HG03045 (cell line): ENCODE measurements around the gene MMP17.

Experiments
- ATAC-seq: cut with Tn5 transposase; IDR thresholded peaks from one replicate; pipeline ENCODE4 v1.9.1; 2021; ENCODE audit warnings: mild to moderate bottlenecking, moderate library complexity; ENCODE audit not compliant: unreplicated experiment

MMP17 gene

DNA sequence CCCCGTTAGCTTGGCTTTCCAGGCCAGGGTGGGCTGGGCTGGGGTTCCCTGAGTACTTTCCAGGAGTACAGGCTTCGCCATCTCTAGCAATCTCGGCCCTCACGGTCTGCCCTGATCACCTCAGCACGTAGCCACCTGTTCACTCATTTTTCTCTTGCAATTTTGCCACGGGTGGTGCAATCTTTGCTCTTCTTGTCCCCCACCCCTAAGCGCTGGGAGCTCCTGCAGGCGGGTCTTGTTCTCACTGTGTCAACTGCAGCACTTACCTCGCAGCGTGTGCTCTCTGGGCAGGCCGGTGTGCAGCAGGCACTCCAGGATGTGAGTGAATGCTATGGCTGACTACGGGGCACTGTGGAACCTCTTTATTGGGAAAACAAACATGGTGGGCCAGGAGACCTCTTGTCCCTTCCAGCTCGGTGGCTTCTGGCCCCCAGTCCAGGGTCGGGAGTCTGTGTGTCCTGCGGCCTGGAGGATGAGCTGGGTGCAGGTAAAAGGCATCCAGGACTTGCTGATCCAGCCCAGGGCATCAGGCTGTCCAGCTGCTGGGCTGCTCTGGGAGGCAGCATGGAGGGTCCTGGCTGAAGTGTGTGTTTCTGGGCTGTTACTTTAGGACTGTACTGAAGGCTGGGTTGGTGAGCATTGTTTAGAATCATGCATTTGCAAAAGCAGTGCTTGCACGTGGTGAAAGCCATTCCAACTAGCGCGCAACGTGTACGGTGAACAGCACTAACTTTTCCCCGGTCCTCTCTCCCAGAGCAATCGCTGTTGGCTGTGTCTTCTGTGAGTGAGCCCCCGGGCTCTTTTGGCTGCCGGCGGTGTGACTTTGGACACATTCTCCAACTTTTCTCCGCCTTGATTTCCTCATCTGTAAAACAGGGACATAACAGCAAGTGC, 64.8 kb downstream of the MMP17 start:
- ATAC-seq: no peak

DNA sequence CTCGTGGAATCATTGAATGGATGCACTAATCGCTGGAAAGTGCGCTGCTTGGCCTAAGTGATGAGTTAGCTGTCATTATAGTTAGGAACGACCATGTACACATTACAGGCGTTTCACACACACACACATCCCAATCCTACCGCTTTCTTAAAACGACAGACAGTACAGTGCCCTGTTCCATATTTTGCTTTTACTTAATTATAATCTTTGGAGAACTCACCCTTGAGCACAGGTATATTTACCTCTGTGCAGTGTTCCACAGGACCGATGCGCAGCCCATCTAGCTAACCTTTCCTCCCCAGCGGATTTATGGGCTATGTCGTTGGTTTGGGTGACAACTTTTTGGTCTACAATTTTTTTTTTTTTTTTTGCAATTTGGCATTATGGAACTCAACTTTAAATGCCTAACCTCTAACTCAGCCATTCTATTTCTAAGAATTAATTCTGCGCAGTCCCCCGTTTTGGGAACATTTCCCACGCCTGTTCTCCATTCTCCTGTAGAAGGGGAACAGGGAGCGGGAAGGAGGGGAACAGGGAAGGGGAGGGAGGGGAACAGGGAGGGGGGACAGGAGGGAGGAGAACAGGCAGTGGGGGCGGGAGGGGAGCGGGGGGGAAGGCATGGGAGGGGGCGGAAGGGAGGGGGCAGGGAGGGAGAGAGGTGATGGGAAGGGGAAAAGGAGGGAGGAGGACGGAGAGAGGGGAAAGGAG, 65.6 kb downstream of the MMP17 start:
- no peak for ATAC-seq

DNA sequence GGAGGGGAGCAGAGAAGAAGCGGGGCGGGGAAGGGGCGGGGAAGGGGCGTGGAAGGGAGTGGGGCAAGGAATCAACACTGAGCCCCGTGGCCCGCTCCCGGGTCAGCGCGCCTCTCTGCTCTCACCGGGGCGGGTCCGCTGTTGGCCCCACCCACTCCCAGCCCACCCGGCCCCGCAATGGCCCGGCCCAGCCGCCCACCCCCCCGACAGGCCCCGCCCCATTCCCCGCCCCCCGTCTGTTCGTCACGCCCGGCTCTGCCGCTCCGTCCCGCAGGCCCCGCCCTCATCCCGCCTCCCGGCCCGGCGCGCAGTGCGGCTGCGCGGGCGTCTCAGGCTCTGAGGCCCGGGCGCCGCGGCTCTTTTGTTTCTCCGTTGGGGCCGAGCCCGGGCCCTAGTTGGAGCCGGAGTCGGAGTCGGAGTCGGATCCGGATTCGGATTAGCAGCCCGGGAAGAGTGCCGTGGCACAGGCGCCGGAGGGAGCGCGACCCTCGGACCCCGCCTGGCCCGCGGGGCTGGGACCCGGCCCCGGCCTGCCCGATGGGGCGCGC, 66.2 kb downstream of the MMP17 start, which contains the start of gene ULK1:
Gene ULK1 (plus strand): TSS at position 310 of the 548 bp plus-strand sequence. CDS start 380 bp downstream, outside the sequence.
- ATAC-seq: peak; percentile 80

DNA sequence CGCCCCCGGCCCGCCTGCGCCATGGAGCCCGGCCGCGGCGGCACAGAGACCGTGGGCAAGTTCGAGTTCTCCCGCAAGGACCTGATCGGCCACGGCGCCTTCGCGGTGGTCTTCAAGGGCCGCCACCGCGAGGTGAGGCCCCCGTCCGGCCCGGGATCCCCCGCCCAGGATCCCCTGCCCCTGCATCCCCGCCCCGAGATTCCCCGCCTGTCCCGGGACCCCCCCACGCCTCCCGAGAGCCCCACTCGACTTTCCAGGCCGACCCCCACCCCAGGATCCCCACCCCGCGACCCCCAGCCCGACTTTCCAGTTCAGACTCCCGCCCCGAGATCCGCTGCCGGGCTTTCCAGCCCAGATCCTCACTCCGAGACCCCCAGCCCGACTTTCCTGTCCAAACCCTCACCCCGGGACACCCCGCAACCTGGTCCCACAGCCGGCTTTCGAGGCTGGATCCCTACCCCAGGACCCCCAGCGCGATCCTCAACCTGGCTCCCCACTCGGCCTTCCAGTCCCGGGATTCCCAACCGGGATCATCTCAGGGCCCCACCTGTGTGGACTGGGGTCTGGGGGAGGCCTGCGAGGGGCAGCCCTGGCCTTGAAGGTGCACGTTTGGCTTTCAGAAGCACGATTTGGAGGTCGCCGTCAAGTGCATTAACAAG, 66.9 kb downstream of the MMP17 start:
- ATAC-seq: no peak

DNA sequence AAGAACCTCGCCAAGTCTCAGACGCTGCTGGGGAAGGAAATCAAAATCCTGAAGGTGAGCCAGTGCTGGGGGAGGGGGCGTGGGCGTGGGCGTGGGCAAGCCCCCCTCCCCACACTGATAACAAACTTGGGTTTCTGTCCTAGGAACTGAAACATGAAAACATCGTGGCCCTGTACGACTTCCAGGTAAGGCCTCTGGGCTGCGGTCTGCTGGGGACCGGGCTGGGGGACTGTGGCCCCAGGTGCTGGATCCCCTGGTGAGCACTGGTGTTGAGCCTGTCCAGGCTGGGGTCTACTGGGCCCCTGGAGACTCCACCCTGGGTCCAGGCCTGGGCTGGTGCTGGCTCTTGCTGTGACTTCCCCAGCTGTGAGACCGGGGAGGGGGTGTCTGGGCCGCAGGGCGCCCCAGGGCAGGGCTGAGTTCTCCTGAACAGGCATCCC, 67.5 kb downstream of the MMP17 start:
- no peak for ATAC-seq

DNA sequence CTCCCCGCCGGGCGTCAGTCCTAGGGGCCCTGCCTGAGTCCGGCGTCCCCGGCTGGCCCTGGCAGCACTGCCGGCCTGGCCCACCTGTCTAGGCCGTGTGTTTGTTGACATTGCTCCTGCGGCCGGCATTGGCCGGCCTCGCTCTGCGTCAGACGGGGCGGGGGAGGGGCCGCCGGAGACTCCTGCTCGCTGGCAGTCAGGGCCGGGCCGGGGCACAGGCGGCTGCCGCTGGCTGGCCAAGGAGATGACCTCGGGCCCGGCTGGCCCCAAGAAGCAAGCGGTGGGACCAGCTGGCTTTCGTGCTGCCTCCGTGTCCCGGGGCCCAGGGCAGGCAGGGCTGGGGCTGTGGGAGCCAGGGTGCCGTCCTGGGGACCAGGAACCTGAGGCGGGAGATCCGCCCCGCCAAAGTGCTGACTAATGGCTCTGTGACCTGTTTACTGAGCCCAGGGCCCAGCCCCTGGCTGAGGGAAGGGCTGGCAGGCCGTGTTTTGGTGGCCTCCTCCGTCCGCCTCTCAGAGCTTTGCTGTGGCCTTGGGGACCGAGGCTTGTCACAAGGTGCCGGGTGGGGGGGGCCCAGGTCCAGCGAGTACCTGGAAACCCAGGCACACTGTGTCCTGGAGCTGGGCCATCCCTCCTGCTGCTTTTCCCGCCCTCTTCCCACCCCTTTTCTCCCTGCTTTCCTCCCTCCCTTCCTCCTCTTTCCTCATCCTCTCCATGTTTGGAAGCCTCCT, 68.1 kb downstream of the MMP17 start:
- peak; percentile 55 for ATAC-seq

DNA sequence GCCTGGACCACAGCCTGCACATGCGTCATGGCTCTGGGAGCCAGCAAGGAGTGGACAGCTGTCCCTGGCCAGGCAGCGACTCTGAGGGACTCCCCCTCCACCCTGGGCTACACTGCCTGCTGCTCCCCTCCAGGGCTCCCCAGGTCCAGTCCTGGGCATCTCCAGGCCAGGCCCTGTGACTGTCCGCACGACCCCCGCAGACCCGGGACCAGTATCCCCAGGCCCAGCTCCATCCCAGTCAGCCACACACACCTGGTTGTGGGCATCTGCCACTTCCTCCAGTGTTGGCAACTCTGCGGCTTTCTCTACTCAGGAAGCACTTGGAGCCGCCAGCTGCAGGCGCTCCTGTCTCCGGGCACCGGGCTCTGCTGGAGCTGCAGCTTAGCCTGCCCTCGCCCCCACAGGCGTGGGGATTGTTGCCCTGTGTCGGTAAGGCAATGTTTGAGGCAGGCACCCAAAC, 68.6 kb downstream of the MMP17 start:
- no peak for ATAC-seq

DNA sequence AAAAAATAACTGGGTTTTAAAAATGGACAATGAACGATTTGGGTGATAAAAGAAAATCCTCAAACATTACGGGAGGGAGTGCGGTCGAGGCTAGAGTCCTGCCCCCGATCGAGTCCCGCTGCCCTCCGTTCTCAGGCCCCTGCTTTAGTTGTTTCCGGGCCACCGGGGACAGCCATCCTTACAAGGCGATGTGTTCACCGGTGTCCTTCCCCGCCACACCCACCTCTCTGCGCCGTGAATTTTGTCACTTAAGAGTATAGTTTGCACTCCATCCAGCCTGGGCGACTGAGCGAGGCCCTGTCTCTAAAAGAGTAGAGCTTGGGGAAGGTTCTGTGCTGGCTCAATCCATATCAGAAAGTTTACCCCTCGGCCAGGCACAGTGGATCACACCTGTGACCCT, 69.1 kb downstream of the MMP17 start:
- ATAC-seq: no peak

DNA sequence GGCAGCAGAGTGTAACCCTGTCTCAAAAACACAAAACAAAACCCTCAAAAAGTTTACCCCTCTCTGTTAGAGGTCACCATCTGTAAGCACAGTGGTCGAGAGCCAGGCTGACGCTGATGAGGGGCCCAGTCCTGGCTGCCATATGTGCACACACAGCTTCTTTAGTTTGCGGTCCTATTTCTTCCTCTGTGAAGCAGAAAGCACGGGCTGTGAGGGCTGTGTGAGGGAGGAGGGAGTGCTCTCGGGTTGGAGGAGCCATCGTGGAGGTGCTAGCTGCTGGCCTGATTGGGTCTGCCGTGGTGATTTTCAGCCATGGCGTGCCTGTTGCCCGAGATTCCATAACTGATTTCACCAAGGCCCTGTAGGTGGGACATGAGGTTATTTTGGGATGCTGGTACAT, 69.7 kb downstream of the MMP17 start:
- no peak for ATAC-seq

DNA sequence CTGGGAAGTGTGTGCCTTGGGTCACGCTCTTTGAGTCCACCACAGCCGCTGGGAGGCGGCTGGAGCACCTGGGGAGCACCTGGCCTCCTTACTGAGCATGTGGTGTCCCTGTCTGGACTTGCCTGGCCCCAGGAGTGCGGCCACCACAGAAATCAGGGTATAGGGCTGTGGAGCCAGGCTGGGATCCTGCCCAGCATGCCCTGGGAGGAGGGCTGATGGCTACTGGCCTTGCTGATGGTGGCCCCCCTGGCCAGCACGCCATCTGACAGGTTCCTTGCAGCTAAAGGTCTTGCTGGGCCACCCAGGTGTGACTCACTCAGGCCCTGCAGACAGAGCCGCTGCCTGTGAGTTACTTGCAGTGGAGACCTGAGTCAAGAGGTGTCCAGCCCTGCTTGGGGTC, 72.2 kb downstream of the MMP17 start:
- ATAC-seq: no peak
